Measurements from ENCODE around the gene PDZD7. TPM values are rescaled to one million over a fixed set of nuclear protein-coding genes. Genes with fewer than 3 reads are reported as not detected.

The PDZD7 gene
- total and polyA plus RNA-seq, 2 of the 8 experiments (the other 6 are each of a cell fraction or from before 2014, with no cell fraction given) = 0.88 to 1.6 TPM

- TF ChIP-seq ATF3 (IDR thresholded peaks at IDR 0.05; ENCODE audit: insufficient read depth, low read depth, low read length) (no peak), RBBP5 (IDR thresholded peaks at IDR 0.05; ENCODE audit: borderline replicate concordance, low read depth, low read length) (no peak), SP1 (IDR thresholded peaks at IDR 0.05; ENCODE audit: low read depth, low read length) (no peak)
Observed at GRCh38 chr10:101032637-101033224, 1.8 kb upstream of the PDZD7 start (continued).

Measured in H1 (cell line).